ENCODE measurements around the gene HLF. TPM values are rescaled to one million over a fixed set of nuclear protein-coding genes. Genes with fewer than 3 reads are reported as not detected.

HLF gene
- total and polyA plus RNA-seq, 4 donors: 8.0 to 59.3 (median 24.6) TPM

DNA sequence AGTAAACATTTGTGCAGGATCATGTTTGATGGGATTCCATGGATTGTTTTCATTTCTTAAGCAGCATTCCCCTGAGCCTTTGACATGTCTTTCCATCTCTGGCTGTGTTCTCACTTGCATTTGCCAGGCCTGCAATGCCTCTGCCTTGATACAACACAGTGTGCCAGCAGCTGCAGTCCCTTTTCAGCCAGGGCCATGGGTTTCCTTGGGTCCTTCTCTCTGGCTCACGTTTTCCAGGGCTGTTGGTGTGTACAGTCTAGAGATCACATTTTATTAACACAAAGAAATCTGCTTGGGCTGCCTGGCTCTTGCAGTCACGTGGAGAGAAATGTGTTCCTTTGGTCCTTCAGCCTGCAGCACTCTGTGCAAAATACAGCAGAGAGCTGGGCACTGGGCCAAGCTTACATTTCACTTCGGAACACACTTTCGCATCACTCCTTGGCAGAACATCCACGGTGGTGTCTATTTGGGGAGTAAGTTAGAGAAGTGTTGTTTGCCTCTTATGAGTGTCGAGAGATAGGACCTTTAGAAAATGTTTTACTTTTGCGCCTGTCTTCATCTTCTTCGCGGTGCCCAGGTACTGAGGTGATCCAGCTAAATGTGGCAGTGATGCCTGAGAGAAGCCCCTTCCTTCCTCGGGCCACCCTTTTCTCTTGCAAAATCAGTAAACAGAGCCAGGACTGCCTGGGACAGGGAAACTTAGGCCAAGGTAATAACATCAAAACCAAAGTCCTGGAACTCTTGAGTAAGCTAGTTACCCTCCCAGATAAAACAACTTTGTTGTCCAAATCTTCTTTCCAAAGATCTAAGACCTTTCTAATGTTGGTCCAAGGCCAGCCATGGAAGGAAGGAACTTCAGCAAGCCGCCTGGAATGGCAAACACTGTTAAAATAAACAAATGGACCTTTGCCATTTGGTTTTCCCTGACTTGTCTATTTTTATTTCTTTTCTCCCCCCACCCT is 20.9 kb downstream of the HLF start:
- Histone ChIP-seq H3K9ac (ENCODE audit: low read depth in 1 of 2, low read length in 2 of 2) (peak overlapping the region in 1 of 2 donors; percentile 87), H3K36me3 (ENCODE audit: control insufficient read depth in 4 of 4, insufficient read depth in 3 of 4, low read depth in 1 of 4, low read length in 3 of 4) (peaks cover 0 to 13% (median 6%) of the 10 kb centered on the region in 4 donors), H3K27me3 (ENCODE audit: control insufficient read depth in 4 of 4, insufficient read depth in 4 of 4, low read length in 3 of 4) (no peaks in the 10 kb centered on the region), H3K9me3 (ENCODE audit: control insufficient read depth in 4 of 4, low read length in 3 of 4) (no peaks in the 10 kb centered on the region), H3K27ac (ENCODE audit: low read depth in 1 of 2, low read length in 2 of 2) (peak overlapping the region; percentile 90 to 96), H3K4me3 (ENCODE audit: low read depth in 1 of 3, low read length in 3 of 3) (peak overlapping the region in 2 of 3 donors; percentile 12 to 34), H3K4me1 (ENCODE audit: control insufficient read depth in 4 of 4, insufficient read depth in 4 of 4, low read length in 3 of 4) (peaks cover 17 to 72% (median 54%) of the 10 kb centered on the region in 4 donors)
- WGBS: 22% methylated on average over 11 of the region's 11 CpGs
- TF ChIP-seq FOXA2 (IDR thresholded peaks at IDR 0.05) (peak; percentile 61), GABPA (IDR thresholded peaks at IDR 0.05 in 1 of 2, conservative IDR thresholded peaks at IDR 0.05 in 1 of 2) (peak in 1 of 2 donors; percentile 33), HNF4G (IDR thresholded peaks at IDR 0.05) (peak; percentile 66), SP1 (IDR thresholded peaks at IDR 0.05) (peak; percentile 75), FOXA1 (IDR thresholded peaks at IDR 0.05) (no peak), TAF1 (conservative IDR thresholded peaks at IDR 0.05) (no peak), HNF4A (conservative IDR thresholded peaks at IDR 0.05) (peak; percentile 84 to 87), RXRA (IDR thresholded peaks at IDR 0.05) (peak; percentile 90 to 91), RAD21 (IDR thresholded peaks at IDR 0.05) (peak; percentile 17 to 19), NR2F2 (IDR thresholded peaks at IDR 0.05) (no peak), YY1 (IDR thresholded peaks at IDR 0.05) (peak; percentile 28), JUND (IDR thresholded peaks at IDR 0.05) (peak; percentile 36 to 87), EGR1 (IDR thresholded peaks at IDR 0.05; ENCODE audit: low read depth in 2 of 2) (peak; percentile 36 to 82)
- TF ChIP-seq, protein P1, sequence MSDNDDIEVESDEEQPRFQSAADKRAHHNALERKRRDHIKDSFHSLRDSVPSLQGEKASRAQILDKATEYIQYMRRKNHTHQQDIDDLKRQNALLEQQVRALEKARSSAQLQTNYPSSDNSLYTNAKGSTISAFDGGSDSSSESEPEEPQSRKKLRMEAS (IDR thresholded peaks at IDR 0.05): peak; percentile 79
- TF ChIP-seq, protein P2, sequence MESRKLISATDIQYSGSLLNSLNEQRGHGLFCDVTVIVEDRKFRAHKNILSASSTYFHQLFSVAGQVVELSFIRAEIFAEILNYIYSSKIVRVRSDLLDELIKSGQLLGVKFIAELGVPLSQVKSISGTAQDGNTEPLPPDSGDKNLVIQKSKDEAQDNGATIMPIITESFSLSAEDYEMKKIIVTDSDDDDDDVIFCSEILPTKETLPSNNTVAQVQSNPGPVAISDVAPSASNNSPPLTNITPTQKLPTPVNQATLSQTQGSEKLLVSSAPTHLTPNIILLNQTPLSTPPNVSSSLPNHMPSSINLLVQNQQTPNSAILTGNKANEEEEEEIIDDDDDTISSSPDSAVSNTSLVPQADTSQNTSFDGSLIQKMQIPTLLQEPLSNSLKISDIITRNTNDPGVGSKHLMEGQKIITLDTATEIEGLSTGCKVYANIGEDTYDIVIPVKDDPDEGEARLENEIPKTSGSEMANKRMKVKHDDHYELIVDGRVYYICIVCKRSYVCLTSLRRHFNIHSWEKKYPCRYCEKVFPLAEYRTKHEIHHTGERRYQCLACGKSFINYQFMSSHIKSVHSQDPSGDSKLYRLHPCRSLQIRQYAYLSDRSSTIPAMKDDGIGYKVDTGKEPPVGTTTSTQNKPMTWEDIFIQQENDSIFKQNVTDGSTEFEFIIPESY (IDR thresholded peaks at IDR 0.05): peak; percentile 66
- TF ChIP-seq, protein P3, sequence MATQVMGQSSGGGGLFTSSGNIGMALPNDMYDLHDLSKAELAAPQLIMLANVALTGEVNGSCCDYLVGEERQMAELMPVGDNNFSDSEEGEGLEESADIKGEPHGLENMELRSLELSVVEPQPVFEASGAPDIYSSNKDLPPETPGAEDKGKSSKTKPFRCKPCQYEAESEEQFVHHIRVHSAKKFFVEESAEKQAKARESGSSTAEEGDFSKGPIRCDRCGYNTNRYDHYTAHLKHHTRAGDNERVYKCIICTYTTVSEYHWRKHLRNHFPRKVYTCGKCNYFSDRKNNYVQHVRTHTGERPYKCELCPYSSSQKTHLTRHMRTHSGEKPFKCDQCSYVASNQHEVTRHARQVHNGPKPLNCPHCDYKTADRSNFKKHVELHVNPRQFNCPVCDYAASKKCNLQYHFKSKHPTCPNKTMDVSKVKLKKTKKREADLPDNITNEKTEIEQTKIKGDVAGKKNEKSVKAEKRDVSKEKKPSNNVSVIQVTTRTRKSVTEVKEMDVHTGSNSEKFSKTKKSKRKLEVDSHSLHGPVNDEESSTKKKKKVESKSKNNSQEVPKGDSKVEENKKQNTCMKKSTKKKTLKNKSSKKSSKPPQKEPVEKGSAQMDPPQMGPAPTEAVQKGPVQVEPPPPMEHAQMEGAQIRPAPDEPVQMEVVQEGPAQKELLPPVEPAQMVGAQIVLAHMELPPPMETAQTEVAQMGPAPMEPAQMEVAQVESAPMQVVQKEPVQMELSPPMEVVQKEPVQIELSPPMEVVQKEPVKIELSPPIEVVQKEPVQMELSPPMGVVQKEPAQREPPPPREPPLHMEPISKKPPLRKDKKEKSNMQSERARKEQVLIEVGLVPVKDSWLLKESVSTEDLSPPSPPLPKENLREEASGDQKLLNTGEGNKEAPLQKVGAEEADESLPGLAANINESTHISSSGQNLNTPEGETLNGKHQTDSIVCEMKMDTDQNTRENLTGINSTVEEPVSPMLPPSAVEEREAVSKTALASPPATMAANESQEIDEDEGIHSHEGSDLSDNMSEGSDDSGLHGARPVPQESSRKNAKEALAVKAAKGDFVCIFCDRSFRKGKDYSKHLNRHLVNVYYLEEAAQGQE (IDR thresholded peaks at IDR 0.05): no peak
- TF ChIP-seq, protein P4, sequence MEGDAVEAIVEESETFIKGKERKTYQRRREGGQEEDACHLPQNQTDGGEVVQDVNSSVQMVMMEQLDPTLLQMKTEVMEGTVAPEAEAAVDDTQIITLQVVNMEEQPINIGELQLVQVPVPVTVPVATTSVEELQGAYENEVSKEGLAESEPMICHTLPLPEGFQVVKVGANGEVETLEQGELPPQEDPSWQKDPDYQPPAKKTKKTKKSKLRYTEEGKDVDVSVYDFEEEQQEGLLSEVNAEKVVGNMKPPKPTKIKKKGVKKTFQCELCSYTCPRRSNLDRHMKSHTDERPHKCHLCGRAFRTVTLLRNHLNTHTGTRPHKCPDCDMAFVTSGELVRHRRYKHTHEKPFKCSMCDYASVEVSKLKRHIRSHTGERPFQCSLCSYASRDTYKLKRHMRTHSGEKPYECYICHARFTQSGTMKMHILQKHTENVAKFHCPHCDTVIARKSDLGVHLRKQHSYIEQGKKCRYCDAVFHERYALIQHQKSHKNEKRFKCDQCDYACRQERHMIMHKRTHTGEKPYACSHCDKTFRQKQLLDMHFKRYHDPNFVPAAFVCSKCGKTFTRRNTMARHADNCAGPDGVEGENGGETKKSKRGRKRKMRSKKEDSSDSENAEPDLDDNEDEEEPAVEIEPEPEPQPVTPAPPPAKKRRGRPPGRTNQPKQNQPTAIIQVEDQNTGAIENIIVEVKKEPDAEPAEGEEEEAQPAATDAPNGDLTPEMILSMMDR (IDR thresholded peaks at IDR 0.05; ENCODE audit: low read depth, low read length, missing input control): no peak
- TF ChIP-seq, protein P5, sequence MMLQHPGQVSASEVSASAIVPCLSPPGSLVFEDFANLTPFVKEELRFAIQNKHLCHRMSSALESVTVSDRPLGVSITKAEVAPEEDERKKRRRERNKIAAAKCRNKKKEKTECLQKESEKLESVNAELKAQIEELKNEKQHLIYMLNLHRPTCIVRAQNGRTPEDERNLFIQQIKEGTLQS (IDR thresholded peaks at IDR 0.05): peak; percentile 51
- DNase-seq (ENCODE audit: low spot score): peak; percentile 56

Measured in liver (tissue), 9 donors.